PC-9 (cell line): ENCODE measurements around the gene LARGE1. TPM values are rescaled to one million over a fixed set of nuclear protein-coding genes. Genes with fewer than 3 reads are reported as not detected.

Experiments used
- BruUV-seq: library from RNA; stranded (reverse); fragments of 400-500 nt; replicated peaks from 2 replicates; lab custom pipeline; 2021; lab: Mats Ljungman, UMichigan
- CTCF ChIA-PET: fragments of 300-600 bp; sonication (Branson Sonifier 250); formaldehyde crosslinking; loops from one replicate; lab custom pipeline; 2022; ENCODE audit warnings: antibody characterized with exemption; lab: Charles Lee
- POLR2A ChIA-PET: fragments of 300-600 bp; sonication (Branson Sonifier 250); formaldehyde crosslinking; loops from one replicate; lab custom pipeline; 2022; ENCODE audit warnings: antibody characterized with exemption; ENCODE audit not compliant: unreplicated experiment; lab: Charles Lee
- DNase-seq, 2 experiments: peaks; one replicate each; pipeline versions ENCODE4 v3.0.0 to v3.0.0-alpha.2; 2015 to 2022; ENCODE audit warnings: mixed read lengths in 1 of 2
- H2AFZ ChIP-seq: fragments of 200-600 bp; sonication (generic); 2 replicates; pipeline ENCODE4 v1.8.1; 2017; ENCODE audit warnings: antibody characterized with exemption
- H3F3A ChIP-seq: fragments of 200-600 bp; sonication (generic); 2 replicates; pipeline ENCODE4 v1.8.1; 2017; ENCODE audit warnings: antibody characterized with exemption, mild to moderate bottlenecking, low read depth; ENCODE audit not compliant: insufficient read depth
- H3K27ac ChIP-seq: fragments of 200-600 bp; sonication (generic); 2 replicates; pipeline ENCODE4 v1.6.1; 2016; ENCODE audit warnings: mixed run types
- H3K27me3 ChIP-seq: fragments of 200-600 bp; sonication (generic); 2 replicates; pipeline ENCODE4 v1.6.1; 2016; ENCODE audit warnings: low read depth, mixed run types; ENCODE audit not compliant: insufficient read depth
- H3K36me3 ChIP-seq: fragments of 200-600 bp; sonication (generic); 2 replicates; pipeline ENCODE4 v1.6.1; 2016; ENCODE audit warnings: low read depth, mixed run types
- H3K4me1 ChIP-seq: fragments of 200-600 bp; sonication (generic); replicated peaks from 2 replicates; pipeline ENCODE4 v1.6.1; 2016; ENCODE audit warnings: mixed run types; ENCODE audit not compliant: insufficient read depth
- H3K4me2 ChIP-seq: fragments of 200-600 bp; sonication (generic); 2 replicates; pipeline ENCODE4 v1.6.1; 2017; ENCODE audit warnings: mixed run types
- H3K4me3 ChIP-seq: fragments of 200-600 bp; sonication (generic); 2 replicates; pipeline ENCODE4 v1.6.1; 2016; ENCODE audit warnings: mixed run types
- H3K79me2 ChIP-seq: fragments of 200-600 bp; sonication (generic); 2 replicates; pipeline ENCODE4 v1.6.1; 2017; ENCODE audit warnings: low read depth, mixed run types
- H3K9me2 ChIP-seq: fragments of 200-600 bp; sonication (generic); 2 replicates; pipeline ENCODE4 v1.8.1; 2017; ENCODE audit warnings: mild to moderate bottlenecking; ENCODE audit not compliant: insufficient read depth
- H3K9me3 ChIP-seq: fragments of 200-600 bp; sonication (generic); 2 replicates; pipeline ENCODE4 v1.8.1; 2016; ENCODE audit warnings: low read depth; ENCODE audit not compliant: insufficient read depth
- H4K20me1 ChIP-seq: fragments of 200-600 bp; sonication (generic); 2 replicates; pipeline ENCODE4 v1.8.1; 2017; ENCODE audit not compliant: insufficient read depth
- EZH2 ChIP-seq: fragments of 200-600 bp; sonication (generic); IDR thresholded peaks from 2 replicates; pipeline ENCODE4 v1.8.0; 2017; ENCODE audit warnings: antibody characterized with exemption, low read depth
- intact Hi-C: fragments of 100-400 bp; cut with micrococcal nuclease; formaldehyde crosslinking; loops from one replicate; pipeline ENCODE4 v1.10.0; 2022; ENCODE audit not compliant: unreplicated experiment
- total RNA-seq: library from RNA; stranded (reverse); gene quantifications from 2 replicates; pipeline ENCODE4 v1.2.3, GENCODE V29; 2021
- TF ChIP-seq, protein P1 (sequence below): fragments of 200-600 bp; sonication (generic); conservative IDR thresholded peaks from 2 replicates; pipeline ENCODE4 v1.6.1; 2017; ENCODE audit warnings: mixed run types, antibody characterized with exemption, mild to moderate bottlenecking, moderate library complexity

The LARGE1 gene
- total RNA-seq, 1 experiment from 2014 or later: 12.5 TPM

DNA sequence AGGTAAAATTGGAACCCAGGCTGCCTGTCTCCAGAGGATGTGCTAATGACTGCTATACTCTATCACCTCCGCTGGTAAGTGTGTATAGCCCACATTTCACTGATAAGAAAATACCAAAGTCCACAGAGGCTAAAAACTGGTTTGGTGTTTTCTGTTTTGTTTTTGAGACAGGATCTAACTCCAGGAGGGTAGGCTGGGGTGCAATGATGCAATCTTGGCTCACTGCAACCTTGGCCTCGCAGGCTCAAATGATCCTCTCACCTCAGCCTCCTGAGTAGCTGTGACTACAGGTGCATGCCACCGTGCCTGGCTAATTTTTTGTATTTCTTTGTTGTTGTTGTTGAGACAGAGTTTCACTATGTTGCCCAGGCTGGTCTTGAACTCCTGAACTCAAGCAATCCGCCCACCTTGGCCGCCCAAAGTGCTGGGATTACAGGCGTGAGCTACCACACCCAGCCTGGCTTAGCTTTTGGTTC, 409.8 kb downstream of the LARGE1 start:
- H3K27ac ChIP-seq: no peak overlapping the region
- TF ChIP-seq EZH2: no peak
- TF ChIP-seq, protein P1, sequence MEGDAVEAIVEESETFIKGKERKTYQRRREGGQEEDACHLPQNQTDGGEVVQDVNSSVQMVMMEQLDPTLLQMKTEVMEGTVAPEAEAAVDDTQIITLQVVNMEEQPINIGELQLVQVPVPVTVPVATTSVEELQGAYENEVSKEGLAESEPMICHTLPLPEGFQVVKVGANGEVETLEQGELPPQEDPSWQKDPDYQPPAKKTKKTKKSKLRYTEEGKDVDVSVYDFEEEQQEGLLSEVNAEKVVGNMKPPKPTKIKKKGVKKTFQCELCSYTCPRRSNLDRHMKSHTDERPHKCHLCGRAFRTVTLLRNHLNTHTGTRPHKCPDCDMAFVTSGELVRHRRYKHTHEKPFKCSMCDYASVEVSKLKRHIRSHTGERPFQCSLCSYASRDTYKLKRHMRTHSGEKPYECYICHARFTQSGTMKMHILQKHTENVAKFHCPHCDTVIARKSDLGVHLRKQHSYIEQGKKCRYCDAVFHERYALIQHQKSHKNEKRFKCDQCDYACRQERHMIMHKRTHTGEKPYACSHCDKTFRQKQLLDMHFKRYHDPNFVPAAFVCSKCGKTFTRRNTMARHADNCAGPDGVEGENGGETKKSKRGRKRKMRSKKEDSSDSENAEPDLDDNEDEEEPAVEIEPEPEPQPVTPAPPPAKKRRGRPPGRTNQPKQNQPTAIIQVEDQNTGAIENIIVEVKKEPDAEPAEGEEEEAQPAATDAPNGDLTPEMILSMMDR: no peak
- H3K79me2 ChIP-seq: no peaks in the 10 kb centered on the region
- ChIA-PET POLR2A (no interaction called here), CTCF (no interaction called here)
- H3F3A ChIP-seq: no peaks in the 10 kb centered on the region
- H3K9me2 ChIP-seq: no peaks in the 10 kb centered on the region
- no TSS peak for BruUV-seq
- H3K4me3 ChIP-seq: no peak overlapping the region
- H4K20me1 ChIP-seq: no peaks in the 10 kb centered on the region
- no peaks in the 10 kb centered on the region for H3K36me3 ChIP-seq
- intact Hi-C loops: no loop called here
- no peaks in the 10 kb centered on the region for H3K27me3 ChIP-seq
- no peaks in the 10 kb centered on the region for H3K9me3 ChIP-seq
- H3K4me2 ChIP-seq: no peak overlapping the region
- H2AFZ ChIP-seq: no peak overlapping the region
- DNase-seq: no peak
- H3K4me1 ChIP-seq: no peaks in the 10 kb centered on the region

DNA sequence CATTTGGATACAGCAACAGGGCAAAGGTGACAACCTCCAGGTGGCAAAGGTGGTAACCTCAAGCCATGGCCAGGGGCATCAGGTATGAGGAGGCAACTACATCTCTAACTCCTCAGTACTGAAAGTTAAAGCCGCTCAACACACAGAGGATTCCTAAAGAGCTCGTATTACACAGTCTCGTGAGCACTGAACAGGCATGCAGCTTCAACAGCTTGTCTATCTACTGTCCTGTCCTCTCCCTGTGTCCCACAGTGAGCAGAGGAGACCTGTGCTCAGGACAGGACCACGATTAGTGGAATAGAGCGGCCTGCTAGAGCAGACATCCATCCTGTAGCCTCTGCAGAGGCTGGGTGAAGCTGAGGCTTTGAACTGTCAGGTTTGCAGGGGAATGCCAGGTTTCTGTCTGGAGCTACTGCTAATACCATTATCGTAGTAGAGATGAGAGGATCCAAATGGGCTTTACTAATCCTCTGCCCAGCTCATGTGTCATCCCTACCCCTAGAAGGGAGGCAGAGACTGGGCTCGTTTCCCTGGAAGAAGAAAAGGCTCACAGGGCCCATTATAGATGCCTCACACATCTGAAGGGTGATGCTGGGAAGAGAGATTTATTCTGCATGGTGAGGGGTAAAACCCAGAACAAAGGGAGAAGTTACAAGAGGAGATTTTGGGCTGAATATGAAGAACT, 415.2 kb downstream of the LARGE1 start:
- Histone ChIP-seq H3K79me2 (no peaks in the 10 kb centered on the region), H3K4me2 (no peak overlapping the region), H3K27me3 (no peaks in the 10 kb centered on the region), H2AFZ (no peak overlapping the region), H3K36me3 (no peaks in the 10 kb centered on the region), H3K9me2 (no peaks in the 10 kb centered on the region), H3K9me3 (no peaks in the 10 kb centered on the region), H3K27ac (no peak overlapping the region), H4K20me1 (no peaks in the 10 kb centered on the region), H3K4me3 (no peak overlapping the region), H3F3A (no peaks in the 10 kb centered on the region), H3K4me1 (no peaks in the 10 kb centered on the region)
- ChIA-PET POLR2A (no interaction called here), CTCF (no interaction called here)
- BruUV-seq: no TSS peak
- no peak for TF ChIP-seq EZH2
- TF ChIP-seq, protein P1: no peak
- no peak for DNase-seq
- intact Hi-C loops: no loop called here

DNA sequence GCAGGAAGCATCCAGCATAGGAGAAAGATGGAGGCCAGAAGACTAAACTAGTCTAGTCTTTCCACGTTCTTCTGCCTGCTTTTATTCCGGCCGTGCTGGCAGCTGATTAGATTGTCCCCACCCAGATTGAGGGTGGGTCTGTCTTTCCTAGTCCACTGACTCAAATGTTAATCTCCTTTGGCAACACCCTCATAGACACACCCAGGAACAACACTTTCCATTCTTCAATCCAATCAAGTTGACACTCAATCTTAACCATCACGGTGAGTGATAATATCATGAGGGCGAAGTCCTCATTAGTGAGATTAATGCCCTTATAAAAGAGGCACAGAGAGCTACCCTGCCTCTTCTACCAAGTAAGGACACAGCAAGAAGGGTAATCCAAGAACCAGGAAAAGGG, 424.2 kb downstream of the LARGE1 start:
- BruUV-seq: no TSS peak
- POLR2A ChIA-PET: no interaction called here
- no peaks in the 10 kb centered on the region for H3K4me1 ChIP-seq
- no peak overlapping the region for H2AFZ ChIP-seq
- CTCF ChIA-PET: no interaction called here
- no peak overlapping the region for H3K4me3 ChIP-seq
- DNase-seq: no peak
- H3F3A ChIP-seq: no peaks in the 10 kb centered on the region
- H3K27me3 ChIP-seq: no peaks in the 10 kb centered on the region
- no peaks in the 10 kb centered on the region for H3K36me3 ChIP-seq
- H3K4me2 ChIP-seq: no peak overlapping the region
- no peaks in the 10 kb centered on the region for H3K9me2 ChIP-seq
- no peak for TF ChIP-seq EZH2
- TF ChIP-seq, protein P1: no peak
- no peaks in the 10 kb centered on the region for H3K79me2 ChIP-seq
- H3K27ac ChIP-seq: no peak overlapping the region
- H3K9me3 ChIP-seq: no peaks in the 10 kb centered on the region
- intact Hi-C loops: no loop called here
- no peaks in the 10 kb centered on the region for H4K20me1 ChIP-seq
